Activated CD8-positive, alpha-beta memory T cell treated with anti-CD3 and anti-CD28 coated beads, Interleukin-2, amount 50 U/mL, for 4 hours (primary cell): ENCODE results near the gene CTAG2.
"Not testable (repeated sequence)": the region's sequence is repeated elsewhere in the genome, so short reads cannot be mapped to it uniquely, and the experiment has no call there.

ENCODE experiments used
- DNase-seq: peaks from one replicate; pipeline ENCODE4 v3.0.0-alpha.2; 2020

The CTAG2 gene

DNA sequence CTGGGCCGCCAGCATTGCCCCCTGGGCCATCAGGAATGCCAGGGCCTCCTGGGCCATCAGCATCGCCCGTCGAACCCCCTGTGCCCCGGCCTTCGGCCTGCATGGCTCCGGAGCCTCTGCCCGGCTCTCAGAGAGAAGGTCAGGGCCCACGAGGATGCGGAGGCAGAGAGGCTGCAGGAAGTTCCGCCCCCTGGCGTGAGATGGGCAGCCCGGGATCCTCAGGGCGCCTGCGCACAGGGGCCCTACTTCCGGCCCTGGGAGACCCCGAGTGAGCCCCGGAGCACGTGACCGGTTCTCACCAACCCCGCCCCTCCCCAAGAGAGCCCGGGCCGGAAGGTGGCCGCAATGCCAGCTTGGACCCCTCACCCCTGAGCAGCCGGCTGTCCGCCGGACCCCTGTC, at the start of gene CTAG2:
TSS of gene CTAG2 (minus strand) at position 167 of the 400 bp plus-strand sequence. CDS start at position 103, 64 bp downstream.
- not testable (repeated sequence) for DNase-seq

DNA sequence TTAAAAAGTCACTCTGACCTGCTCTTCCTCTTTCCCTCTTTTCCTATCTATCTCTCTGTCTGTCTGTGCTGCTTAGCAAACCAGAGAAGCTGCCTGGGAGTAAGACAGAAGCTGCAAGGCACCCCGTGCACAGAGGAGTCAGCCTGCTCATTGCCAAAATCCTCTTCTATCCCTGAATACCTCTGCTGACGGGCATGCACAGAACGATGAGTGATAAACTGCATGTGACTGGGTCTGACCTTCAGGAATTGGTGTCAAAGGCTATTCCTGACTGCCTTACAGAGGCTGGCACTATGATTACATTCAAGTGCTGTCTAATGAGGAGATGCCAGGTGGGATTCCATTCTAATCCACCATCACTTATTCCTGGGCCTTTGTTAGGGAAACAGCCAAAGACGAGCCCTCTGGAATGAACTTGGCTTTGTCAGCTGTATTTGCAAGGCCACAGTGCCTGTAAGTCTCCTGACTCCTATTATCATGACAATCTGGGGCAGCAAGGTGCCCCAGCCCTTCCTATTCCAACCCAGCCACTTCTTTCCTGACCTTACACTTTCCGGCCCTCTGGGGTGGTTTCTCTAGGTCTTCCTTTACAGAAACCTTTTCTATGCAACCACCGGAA, 45.4 kb upstream of the CTAG2 start:
- DNase-seq, result no peak

DNA sequence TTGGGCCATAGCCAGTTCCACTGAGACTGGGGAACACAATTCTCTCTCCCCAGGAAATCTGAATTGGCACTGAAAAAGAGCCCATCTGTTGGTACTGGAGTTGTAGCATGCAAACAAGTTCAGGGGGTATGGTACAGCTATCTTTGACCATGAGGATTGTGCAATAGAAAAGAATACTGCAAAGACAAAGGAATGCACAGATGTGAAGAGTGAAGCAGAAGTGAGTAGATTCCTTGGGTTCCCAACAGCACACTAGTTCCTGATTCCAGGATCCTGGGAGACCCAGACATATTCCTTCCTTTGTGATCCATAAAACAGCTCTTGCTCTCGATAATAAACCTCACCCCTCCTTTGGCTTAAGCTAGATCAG, 43.3 kb upstream of the CTAG2 start:
- DNase-seq, result no peak

DNA sequence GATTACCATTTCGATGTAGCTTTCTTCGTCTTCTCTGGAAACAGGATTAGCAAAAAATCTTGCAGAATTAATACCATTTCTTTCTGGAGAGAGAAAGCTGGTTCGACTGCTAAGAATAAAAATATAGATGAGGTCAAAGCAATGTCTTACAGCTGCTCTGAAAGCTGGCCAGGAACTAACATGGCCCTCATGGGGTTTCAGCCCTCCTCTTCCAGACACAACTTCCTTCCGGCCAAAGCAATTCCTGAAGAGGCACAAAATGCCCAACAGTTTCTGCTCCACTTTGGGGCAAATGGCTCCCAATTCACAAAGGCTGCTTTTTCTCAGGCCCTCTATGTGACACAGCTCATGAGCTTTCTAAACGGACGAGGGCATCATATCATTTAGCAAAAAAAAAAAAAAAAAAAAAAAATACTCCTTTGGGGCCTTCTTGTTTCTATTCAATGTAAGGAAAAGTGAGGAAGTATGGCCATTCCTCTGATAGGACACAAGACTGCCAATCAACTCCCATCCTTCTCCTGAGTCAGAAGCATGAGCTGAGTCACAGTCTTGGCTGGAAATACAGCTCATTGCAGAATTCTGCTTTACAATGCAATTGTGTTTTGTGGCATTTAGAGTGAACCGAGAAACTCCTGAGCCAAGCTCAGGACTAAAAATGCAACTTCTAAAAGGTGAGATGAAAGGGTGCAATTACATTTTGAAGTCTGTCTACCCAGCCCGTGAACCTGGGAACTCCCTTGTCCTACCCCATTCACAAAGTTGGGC, 42.7 kb upstream of the CTAG2 start:
- DNase-seq, result no peak

DNA sequence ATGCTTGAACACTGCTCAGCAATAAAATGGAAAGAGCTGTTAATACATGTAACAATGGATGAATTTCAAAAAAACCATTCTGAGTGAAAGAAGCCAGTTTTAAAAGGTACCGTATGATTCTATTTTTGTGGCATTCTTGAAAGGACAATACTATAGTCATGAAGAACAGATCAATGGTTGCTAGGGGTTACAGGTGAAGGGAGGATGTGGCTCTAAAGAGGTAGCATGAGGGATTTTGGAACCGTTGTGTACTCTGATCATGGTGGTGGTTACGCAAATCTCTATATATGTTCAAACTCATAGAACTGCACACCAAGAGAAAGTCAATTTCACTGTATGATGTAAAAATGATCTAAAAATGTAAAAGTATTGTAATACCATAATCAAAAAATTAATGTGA, 40.0 kb upstream of the CTAG2 start:
- no peak for DNase-seq

DNA sequence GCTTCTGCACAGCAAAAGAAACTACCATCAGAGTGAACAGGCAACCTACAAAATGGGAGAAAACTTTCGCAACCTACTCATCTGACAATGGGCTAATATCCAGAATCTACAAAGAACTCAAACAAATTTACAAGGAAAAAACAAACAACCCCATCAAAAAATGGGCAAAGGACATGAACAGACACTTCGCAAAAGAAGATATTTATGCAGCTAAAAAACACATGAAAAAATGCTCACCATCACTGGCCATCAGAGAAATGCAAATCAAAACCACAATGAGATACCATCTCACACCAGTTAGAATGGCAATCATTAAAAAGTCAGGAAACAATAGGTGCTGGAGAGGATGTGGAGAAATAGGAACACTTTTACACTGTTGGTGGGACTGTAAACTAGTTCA, 37.1 kb upstream of the CTAG2 start:
- DNase-seq, result not testable (repeated sequence)

DNA sequence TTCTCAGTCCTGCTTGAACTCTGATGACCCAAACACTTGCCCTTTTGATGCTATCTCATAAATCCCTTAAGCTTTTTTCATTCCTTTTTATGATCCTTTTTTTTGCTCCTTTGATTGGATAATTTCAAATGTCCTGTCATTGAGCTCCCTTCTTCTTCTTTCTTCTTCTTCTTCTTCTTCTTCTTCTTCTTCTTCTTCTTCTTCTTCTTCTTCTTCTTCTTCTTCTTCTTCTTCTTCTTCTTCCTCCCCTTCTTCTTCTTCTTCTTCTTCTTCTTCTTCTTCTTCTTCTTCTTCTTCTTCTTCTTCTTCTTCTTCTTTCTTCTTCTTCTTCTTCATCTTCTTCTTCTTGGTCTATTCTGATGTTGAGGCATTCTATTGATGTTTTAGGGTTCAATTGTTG, 18.7 kb upstream of the CTAG2 start:
- DNase-seq, result not testable (repeated sequence)

DNA sequence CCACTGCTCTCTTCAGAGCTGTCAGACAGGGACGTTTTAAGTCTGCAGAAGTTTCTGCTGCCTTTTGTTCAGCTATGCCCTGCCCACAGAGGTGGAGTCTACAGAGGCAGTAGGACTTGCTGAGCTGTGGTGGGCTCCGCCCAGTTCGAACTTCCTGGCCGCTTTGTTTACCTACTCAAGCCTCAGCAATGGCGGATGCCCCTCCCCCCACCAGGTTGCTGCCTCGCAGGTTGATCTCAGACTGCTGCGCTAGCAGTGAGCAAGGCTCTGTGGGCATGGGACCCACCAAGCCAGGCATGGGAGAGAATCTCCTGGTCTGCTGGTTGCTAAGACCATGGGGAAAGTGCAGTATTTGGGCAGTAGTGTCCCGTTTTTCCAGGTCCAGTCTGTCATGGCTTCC, 17.5 kb upstream of the CTAG2 start:
- DNase-seq, result not testable (repeated sequence)

DNA sequence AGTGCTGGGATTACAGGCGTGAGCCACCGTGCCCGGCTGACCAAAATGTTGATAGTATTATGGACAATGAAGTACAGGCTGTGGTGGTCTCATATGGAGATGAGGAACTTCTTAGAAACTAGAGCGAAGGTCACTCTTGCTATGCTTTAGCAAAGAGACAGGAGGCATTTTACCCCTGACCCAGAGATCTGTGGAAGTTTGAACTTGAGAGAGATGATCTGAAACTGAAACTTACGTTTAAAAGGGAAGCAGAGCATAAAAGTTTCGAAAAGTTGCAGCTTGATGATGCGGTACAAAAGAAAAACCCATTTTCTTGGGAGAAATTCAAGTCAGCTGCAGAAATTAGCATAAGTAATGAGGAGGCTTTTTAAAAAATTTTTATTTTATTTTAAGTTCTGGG, 8.5 kb upstream of the CTAG2 start:
- DNase-seq, result no peak

DNA sequence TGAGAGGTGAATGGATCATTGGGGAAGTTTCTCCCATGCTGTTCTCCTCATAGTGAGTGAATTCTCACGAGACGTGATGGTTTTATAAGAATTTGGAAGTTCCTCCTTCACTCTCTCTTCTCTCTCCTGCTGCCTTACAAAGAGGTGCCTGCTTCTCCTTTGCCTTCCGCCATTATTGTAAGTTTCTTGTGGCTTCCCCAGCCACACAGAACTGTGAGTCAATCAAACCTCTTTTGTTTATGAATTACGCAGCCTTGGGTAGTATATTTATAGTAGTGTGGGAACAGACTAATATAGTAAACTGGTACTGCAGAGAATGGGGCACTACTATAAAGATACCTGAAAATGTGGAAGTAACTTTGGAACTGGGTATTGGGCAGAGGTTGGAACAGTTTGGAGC, 7.8 kb upstream of the CTAG2 start:
- no peak for DNase-seq

DNA sequence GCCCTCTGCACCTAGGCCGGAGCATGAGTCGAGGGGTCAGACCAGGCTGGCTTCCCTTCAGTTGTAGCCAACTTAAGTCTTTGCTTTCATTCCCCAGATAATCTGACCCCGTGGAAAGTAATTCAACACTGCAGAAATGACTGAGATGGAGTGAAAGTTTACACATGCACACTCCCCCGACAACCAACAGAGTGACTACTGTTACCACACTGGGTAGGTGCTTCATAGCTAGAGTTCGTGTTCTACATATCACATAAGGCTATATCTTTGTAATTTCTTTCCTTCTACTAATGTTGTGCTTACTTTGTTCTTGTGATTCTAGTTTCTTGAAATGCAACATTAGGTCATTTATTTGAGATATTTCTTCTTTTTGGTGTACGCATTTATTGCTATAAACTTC, 7.2 kb upstream of the CTAG2 start:
- DNase-seq, result no peak

DNA sequence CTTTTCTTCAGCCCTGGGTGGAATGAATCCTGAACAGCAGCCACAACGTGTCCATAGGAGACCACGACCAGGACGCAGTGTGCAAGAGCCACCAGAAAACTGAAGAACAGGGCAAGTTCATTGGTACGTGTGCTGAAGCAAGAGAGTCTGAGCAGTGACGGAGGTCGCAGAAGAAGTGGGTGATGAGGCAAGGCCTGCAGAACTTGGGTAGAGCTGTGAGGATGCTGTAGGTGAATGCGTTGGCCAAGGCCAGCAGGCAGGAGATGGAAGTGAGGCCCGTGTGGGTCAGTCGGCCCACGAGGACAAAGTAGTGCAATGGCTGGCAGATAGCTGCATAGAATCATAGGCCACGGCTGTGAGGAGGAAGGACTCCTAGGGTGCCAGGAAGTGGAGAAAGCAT, 5.6 kb upstream of the CTAG2 start:
- DNase-seq, result no peak

DNA sequence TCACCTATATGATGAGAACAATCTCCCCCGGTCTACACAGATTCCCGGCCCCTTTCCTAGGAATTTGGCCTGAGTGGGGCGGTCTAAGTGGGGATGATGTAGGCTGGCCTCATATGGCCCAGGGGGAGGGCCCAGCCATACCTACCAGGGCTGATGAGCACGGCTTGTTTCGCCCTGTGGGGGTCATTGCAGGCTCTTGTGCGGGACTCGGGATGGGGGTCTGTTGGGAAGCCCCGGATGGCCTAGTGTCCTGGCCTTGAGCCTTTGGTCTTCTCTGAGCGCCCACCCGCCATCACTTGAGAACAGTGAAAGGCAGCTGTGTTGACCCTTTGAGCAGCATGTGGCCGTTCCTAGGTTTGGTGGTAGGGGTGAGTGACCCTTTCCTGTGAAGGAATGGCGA, 4.8 kb upstream of the CTAG2 start:
- DNase-seq, result no peak

DNA sequence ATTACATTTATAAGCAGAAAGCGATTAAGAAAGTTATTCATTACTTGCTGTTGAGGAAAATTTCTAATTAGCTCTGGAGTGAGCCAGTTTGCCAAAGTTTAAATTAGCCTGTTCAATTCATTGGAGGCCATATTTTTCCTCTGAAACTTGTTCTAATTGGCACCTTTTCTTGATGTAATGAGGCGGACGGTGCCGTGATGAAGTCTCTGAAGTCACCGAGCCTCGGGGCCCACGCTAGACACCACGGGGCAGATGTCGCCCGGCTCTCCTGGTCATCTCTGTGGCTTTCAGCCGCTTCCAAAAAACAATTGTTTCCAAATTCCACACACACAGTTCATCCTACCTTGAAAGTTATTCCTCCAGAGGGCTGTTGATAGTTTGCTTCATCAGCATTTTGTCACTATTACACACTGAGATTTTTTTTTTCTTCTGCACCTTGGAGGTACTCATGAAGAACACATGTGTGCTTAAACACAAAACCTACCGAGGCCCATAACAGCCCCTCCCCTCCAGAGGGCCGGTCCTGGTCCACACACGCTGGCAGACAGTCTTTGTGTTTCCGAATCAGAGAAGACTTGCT, 3.9 kb upstream of the CTAG2 start:
- DNase-seq, result no peak

DNA sequence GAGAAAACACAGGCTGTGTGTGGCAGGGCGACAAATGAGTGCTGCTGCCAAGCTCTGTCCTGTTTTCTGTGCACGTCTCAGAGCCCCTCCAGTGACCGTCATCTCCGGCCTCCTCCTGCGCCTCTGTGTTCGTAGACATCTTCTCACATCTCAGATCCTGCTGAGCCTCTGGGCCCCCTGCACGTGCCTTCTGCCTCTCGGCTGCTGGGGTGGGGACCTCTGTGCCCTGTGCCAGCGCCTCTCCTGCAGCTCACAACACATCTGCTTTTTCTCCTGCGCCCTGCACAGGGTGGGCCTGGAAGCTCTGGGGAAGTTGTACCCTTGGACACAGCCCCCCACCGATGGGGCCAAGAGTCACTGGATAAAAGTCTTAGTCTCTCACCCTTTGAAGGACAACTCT, 2.4 kb upstream of the CTAG2 start:
- no peak for DNase-seq

DNA sequence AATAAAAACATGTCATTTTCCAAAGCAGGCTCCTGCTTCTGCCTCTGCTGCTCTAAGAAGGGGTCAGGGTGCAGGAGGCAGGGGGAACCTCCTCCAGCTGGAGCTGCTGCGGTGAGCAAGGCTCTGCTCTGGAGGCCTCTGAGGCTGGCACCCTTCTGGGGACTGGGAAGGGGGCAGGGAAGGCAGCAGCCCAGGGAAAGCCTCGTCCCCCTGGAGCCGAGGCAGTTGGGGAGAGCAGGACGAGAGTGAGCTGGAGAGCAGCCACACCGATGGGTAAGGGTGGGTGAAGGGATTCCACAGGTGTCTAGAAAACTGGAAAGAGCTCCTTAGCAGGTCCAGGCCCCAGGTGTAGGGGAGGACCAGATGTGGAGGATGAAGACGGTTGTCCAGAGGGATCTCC, 2.0 kb upstream of the CTAG2 start:
- DNase-seq, result no peak

DNA sequence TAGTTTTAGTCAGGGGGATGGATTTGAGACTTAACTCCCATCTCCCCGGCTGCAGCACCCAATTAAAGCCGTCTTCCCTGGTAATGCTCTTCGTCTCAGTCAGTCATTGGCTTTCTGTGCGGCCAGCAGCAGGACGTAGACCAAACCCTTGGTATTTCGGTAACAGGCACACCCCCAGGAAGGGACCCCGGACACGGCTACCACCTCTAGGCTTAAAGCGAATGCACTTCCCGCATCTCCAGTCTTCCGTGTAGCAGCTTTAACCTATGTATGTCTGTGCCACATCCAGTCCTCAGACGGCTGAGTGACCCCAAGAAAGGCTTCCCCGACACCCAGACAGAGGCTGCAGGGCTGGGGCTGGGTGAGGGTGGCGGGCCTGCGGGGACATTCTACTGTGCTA, 1.5 kb upstream of the CTAG2 start:
- DNase-seq, result no peak

DNA sequence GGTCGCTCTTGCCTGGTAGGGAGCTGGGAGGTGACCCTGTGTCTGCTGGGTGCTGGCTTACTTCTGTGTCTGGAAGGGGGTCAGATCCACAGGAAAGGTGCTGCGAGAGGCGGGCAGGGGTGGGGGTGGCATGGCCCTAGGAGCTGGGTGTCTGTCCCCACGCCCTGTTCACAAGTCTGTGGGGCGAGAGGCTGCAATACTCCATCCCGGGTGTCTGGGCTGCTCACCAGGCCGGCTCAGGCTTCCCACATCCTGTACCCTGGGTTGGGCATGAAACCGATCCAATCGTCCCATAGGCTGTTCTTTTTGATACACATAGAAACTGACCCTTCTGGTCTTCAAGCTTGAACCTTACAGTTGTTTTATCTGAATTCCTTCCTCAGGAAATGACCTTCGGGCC, 993 bp upstream of the CTAG2 start:
- DNase-seq, result no peak

DNA sequence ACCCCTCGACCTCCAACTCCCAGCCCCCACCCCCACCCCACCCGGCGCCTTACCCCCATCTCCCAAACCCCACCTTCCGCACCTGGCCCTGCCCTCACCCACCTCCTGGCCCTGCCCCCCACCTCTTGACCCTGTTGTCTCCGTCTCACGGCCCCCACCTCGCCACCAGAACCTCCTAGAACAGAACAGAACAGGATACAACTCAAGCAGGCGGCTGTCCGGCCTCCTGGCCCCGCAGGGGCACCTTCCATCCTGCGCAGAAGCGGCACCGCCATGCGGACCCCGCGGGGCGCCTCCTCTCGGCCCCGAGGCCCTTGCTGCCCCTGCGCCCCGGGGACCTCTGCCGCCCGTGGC, 354 bp downstream of the CTAG2 start:
- no peak for DNase-seq

DNA sequence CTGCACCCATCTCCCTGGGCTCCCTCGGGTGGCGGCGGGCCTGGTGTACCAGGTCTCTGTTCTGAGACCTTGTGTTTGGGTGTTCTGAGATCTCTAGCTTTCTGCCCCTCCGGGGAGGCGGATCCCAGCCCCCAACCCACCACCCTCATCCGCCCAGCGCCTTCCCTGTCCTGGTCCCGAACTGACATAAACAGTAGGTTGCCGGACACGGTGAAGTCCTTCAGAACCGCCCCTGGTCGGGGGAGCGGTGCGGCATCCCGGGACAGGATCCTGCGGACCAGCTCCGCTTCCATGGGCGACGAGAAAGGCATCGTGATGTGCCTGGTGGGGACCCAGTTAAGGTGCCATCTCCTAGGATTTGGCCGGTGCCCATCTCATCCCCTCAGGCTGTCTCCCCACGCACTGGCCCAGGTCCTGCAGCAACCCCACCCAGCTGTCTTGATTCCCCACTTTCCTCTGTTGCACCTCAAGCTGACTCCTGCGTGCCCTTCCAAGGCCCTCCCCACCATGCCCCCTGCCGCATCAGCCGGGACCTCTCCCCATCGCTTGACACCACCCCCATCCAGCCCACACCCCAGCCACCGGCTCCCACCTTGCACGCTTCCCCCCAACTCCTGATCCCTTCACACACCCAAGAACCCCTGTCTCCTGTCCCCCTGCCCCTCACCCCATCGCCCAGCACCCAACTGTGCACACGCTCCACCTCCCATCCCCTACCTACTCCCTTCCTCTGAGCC, 900 bp downstream of the CTAG2 start:
- DNase-seq, result no peak

DNA sequence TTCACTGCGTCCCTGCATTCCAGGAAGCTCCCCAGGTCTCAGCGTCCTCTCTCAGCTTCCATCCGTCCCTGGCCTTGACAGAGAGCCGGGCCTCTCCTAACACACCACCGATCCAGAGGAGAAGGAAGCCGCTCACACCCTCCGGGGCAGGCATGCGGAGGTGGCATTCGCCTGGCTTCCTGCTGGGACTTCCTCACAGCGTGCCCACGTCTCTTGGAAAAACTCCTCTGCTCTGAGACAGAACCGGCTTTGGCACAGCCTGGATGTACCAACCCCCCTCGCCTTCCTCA, 3.2 kb downstream of the CTAG2 start:
- DNase-seq, result no peak

DNA sequence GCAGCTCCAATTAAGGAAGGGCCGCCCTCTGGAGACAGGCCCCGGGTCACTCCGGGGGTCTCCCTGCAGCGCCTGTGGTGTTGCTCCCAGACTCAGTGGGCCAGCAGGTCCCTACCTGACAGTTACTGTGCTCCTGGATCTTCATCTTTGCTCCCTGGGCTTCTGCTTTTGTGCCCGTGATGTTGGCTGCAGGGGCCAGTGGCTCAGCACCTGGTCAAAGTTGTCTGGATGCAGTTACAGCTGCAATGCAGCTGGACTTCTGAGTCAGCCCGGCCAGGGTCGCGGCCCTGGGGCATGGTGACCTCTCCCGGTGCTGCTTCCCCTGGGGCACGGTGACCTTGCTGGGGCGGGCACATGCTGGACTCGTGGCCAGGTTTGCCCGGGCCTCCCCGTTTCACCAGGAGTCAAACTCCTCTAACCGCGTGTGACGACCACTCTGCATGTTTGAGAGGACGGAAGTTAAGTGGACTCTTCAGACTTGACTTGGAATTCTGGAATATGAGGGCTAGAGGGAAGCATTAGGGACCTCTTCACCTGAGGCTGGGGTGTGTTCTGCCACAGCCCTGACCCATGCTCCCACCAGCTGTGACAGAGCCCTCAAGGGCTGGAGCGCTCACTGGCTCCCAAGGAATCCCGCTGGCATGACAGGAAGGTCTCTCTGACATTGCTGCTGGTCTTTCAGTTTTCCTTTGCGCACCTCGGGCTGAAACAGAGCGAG, 3.7 kb downstream of the CTAG2 start:
- DNase-seq, result no peak

DNA sequence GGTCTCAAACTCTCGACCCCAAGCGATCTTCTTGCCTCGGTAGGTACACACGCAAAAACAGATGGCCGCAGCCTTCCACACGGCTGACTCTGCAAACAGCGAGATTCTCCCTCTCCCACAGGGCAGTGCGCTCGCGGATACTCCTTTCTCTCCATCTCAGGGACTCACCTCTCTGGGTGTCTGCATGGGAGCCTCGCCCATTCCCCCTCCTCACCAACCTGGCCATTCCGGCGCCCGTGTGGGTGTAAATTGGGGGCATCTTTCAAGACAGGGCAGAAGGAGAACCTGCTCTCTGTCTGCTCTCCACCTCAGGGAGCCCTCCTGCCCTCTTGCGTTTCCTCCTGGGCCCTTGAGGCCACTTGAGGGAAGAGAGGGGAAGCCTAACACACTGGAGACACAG, 4.4 kb downstream of the CTAG2 start:
- DNase-seq, result no peak
